Nucleus accumbens (tissue), 56 donors: ENCODE results near the gene ASAP2.
A peak's percentile ranks its signal among the peaks of the same experiment; 100 is the strongest.

Source experiments
- DNase-seq, 56 donors: peaks; one replicate each; lab custom pipeline; 2025; lab: John Stamatoyannopoulos, UW

ASAP2 gene

DNA sequence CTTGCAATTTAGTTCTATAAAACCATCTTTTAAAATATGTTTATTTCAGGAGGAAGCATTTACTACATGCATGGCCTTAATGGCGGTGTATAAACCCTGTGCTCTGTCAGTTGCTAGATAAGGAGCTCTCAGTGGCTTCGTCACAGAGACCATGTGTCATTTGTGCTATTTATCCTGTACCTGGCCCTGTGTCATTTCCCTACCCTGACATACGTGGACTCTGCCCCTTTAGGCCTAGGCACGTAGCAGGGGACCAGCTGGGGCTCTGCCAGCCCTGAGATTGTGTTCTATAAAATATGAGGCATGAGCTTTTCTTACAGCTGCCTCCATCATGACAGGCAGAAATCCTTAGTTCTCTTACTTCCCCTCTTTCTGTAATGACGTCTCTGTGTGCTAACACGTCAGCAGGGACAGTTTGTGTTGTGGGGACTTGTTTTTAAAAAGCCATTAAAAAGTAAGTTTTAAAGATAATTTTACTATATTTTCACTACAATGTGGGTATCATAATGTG is 128.8 kb downstream of the ASAP2 start:
- DNase-seq, result no peak

DNA sequence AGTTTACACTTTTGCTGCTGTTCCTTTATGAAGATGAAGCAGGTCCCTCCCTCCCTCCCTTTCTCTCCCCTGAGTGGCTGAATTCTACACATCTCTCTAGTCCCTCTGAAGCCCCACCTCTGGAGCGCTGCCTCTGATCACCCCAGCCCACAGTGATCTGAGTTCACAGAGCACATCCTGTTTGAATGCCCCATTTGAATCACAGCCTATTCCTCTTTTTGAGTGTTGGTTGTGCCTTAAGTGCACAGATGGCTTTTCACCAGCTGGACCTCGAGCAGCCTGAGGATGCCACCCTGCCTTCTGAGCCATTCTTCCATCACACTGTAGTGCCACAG is 129.6 kb downstream of the ASAP2 start:
- DNase-seq, result no peak

DNA sequence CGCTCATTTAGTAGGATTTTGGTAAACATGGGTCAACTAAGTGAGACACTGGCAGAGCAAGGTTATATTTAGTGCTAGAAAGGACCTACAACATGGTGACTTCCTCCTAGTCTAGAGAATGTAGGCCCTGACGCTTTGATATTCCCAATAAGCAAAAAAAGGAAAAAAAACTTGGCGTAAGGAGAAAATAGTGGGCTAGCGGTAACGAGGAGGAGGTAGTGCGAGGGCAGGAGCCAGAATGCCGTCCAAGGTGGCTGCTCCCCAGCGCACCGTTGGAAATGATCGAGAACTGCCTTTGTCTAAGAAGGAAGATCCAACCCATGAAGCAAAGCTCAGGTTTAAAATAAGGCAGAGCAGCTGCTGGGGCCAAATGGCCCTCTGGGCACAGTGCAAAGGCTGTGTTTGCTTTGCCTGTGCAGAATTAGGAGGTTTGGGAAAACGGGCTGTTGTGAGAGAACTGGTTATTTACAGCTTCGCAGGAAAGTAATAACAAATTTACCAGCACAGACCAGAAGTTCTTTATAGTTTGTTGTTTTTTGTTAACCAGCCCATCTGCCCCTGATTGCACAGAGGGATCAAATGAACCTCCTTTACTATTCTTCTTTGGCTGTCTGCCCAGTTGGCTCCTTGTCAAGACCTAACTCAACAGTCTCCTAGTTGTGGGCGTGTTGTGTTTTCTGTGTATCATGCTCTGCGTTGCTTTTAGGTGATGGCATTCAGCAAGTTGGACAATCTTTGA is 130.1 kb downstream of the ASAP2 start:
- DNase-seq, result peak in 4 of 56 donors; percentile 13 to 49 (median 39)

DNA sequence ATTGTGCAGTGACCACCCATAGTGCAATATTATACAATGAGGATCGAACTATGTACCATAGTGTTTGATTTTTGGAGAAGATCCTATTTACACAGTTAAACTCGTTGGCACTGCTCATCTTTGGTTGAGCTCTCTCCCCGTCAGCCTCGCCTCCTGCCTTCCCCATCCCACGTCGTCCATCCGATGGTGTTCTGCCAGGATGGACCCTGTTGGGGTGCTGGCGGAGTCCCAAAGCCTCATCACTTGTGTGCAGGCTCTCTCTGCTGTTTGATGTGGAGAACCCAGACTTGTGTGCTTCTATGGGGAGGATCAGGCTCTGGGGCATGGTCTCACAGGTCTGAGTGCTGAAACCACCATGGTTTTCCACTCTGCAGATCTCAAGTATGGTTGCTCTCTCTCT is 131.3 kb downstream of the ASAP2 start:
- DNase-seq, result no peak

DNA sequence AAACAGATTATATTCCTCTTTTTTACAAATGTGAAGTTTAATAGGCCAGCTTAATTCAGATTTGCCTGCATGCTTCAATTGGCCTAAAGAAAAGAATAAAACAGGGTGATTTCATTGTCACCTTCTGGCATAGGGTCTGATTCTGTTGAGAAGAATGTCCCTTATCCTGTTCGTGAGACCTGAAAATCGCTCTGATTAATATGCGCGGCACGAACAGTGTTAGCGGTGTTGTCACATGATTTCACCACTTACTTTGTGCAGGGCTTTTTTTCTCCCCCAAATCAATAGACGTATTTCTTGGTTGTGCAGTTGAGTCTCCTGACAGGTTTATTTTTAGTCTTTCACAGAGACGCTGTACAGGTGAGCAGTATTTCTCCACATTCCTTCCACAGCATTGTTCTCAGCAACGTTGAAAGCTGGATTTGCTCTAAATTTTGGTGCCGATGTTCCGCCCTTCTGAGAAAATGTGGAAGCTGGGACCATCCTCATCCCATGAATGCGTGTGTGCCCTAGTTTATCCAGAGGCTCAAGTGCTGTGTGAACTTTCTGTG is 134.8 kb downstream of the ASAP2 start:
- peak in 13 of 56 donors; percentile 14 to 67 (median 34) for DNase-seq

DNA sequence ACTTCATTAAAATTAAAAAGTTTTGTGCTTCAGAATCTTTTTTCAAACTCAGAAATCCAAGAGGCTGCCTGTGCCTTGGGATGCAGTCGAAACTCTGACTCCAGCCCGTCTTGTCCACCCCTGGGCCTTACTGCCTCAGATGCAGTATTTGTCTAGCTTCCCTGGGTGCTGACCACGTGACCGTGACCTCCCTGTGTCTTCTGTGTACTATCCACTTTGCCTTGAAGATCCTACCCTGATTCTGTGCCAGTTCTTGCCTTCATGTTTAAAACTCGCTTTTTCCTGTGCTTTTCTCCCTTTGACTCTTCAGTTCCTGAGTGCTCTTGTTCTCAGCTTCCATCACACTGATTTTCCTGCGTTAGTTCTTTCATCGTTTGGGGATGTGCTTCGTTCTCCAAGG is 136.0 kb downstream of the ASAP2 start:
- no peak for DNase-seq

DNA sequence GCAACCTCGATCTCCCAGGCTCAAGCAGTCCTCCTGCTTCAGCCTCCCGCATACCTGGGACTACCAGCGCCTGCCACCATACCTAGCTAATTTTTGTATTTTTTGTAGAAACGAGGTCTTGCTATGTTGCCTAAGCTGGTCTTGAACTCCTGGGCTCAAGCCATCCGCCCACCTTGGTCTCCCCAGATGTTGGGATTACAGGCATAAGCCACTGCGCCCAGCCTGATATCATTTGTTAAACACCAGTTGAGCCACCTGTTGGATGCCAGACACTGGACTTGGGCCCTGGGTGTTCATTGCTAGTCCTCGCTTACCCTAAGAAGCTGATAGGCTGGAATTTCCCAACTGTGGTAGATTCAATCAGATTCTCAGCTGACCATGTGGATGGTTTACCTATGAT is 136.9 kb downstream of the ASAP2 start:
- no peak for DNase-seq

DNA sequence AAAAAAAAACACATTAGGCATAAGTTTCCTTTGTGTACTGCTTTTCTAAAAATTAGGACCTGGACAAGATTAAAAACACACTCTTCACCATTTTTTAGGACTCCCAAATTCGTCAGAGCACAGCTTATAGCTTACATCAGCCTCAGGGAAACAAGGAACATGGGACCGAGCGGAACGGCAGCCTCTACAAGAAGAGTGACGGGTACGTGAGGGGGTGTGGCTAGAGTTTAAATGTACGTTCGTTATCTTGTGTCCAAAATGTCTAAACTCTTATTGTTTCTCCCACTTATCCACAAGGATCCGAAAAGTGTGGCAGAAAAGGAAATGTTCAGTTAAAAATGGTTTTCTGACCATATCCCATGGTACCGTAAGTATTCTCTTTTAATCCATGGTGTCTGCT is 137.8 kb downstream of the ASAP2 start:
- no peak for DNase-seq

DNA sequence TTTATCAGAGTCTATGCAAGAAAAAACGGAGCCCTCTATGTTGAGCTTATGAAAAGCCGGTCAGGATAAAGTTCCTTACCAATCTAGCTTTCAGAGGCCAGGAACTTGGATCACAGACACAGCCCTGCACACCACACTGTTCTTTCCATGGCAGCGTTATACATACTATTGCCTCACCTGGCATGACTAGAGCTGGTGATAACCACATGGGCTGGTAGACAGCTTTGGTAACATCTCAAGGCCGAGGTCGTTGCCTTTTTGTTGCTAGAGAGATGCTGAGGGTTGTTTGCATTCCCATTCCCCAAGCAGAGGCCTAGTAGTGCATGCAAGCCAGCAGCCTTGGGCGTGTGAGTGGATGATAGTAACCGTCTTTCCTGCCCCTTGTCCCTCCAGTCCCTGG is 138.7 kb downstream of the ASAP2 start:
- no peak for DNase-seq

DNA sequence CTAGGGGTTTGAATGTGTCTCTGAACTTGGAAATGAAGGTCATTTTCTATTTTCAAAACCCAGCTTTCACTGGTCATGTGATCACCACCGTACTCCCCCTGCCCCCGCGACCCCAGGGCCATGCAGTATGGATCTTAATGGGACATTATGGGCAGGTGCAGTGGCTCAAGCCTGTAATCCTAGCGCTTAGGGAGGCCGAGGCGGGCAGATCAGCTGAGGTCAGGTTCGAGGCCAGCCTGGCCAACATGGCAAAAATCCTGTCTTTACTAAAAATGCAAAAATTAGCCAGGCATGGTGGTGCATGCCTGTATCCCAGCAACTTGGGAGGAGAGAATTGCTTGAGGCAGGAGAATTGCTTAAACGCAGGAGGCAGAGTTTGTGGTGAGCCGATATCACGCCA is 139.4 kb downstream of the ASAP2 start:
- DNase-seq, result no peak

DNA sequence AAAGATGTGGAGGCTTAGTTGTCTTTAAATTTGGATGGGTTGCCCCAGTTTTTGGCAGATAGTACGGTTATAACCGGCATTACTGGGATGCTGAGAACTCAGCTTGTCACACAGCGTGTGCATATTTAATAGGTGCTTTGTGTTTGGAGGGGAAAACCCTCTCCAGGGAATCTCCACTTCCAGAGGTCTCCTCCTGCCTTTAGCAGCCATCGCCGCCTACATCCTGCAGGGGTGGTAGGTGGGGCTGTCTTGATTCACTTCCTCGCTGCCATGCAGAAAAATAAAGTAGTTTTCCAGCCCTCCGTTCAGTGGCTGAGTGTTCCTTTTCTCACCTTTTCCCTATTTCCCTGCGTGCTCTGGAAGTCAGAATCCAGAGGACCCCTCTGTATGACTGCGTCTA is 140.3 kb downstream of the ASAP2 start:
- DNase-seq, result peak in 5 of 56 donors; percentile 8 to 33 (median 24)

DNA sequence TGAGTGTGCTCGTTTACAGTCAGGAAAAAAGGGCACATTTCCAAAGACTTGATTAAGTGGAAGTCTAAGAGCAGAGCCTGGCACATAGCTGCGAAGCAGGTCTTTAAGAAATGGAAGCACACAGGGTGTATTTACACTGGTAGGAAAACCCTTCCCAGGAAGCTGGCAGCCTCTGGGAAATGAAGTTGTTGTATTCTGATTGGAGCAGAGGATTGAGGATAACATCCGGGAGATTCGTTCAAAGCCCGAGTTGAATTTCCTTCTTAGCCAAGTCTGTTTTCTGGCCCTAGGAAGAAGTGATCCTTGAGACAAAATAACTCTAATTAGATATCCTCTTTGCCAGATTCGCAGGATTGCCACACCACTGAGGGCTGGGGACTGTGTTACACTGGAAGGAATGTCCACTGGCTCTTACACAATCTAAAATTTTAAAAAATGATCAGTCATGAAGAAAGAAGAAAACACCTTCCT is 140.8 kb downstream of the ASAP2 start:
- peak in 14 of 56 donors; percentile 11 to 70 (median 32) for DNase-seq

DNA sequence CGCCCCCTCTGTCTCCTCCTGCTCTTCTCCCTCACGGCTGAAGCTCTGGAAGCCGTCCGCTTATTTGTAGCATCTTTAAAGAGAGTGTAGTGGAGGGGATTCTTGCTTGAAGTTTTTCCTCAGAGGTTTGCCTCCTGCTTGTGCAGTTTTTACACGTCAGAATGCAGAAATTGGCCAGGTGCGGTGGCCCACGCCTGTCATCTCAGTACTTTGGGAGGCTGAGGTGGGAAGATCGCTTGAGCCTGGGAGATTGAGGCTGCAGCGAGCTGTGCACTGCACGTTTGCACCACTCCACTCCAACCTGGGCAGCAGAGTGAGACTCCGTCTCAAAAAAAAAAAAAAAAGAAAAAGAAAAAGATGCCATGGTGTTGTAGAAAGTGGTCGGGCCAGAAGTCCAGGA is 147.7 kb downstream of the ASAP2 start:
- no peak for DNase-seq

DNA sequence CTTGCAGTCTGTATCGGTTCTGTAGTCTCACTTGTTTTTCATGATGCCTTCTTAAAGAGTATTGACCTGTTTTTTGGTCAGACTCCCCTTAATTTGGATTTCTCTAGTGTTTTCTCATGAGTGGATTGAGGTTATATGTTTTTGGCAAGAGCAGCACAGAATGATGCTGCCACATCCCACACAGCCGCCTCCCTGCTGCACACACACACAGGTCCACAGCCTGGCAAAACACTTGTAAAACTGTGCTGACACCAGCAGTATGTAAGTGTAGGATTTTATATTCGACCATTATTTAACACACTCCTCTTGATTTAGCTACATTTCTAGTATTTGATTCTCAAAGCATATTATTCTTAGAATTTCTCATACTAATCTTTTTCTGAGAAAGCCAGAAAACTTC is 148.7 kb downstream of the ASAP2 start:
- DNase-seq, result peak in 2 of 56 donors; percentile 8 to 19

DNA sequence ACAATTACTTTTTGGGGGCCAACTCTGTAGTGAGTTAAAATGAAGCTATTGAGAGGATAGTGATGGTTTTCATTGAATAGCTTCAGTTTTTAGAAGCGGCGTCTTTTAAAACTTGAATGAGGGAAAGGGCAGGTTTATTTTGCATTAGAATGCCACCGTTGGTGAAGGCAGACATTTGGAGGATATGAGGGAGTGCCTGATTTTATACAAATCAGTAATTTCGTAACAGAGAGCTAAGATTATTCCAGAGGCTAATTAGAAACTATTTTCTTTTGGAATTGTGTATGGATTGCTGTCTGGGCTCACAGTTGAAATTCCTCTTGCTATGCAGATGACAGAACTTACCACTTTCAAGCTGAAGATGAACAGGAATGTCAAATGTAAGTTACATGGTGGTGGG is 149.1 kb downstream of the ASAP2 start:
- no peak for DNase-seq

DNA sequence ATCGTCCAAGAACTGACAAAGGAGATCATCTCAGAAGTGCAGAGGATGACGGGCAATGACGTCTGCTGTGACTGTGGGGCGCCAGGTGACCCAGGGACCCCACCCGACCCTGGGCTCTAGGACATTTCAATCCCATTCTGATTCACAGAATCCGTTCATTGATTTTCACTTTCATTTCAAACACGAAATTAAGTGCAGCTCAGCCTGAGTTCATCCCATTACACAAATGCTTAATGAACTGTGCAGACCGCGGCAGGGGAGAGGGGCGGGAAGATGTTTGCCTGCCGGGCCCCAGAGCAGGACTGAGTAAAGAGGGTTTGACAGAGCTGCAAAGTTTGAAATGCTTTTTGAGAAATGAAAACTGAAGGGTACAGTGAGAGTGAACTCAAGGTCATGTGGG is 149.6 kb downstream of the ASAP2 start:
- no peak for DNase-seq

DNA sequence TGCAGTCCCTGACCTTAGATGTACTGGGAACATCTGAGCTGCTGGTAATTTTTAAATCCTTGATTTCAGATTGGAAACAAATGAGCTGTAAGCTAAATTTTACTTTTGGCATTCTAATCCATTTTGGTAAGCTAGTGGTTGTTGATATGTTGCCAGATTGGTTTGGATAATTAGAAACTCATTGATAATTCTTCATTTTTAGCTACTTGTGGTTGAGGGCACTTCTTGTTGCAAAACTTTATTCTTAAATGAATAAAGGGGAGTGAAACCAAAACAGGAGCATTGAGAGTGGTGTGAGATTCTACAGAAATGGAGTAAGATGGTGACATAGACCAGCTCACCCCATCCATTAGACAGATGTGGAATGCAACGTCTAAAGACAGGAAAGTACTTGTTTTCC is 152.2 kb downstream of the ASAP2 start:
- DNase-seq, result no peak

DNA sequence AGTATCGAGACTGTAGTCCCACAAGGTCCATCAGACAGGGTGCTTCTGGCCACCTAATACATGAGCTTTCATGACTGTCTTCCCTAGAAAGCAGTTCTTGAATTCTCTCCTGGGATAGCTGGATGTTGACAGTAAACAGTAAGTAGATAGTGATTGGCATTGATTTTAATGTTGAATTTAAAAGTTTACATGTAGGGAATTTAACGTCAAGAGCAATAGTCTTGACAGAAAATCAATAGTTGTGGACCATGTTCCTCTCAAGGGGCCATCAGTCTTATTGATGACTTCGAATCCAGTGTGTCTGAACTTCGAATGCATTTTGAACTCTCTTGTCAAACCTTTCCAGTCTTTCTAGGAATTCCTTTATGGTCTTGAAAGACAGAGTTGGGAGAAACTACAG is 152.9 kb downstream of the ASAP2 start:
- DNase-seq, result no peak

DNA sequence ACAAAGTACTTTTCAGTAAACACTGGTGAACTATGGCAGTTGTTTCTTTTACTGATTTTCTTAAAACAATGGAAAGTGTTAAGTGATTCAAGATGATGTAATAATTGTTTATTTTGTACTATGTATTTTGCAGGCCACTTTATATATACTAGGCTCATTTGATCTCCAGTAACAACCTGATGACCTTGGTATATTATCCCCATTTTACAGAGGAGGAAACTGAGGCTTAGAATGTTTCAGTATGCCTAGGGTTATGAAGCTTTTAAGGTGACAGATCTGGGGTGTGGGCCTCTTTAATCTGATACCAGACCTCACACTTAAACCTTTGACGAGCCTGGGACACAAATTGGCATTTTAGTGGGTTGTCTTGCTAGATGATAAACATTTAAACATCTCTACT is 153.5 kb downstream of the ASAP2 start:
- DNase-seq, result no peak

DNA sequence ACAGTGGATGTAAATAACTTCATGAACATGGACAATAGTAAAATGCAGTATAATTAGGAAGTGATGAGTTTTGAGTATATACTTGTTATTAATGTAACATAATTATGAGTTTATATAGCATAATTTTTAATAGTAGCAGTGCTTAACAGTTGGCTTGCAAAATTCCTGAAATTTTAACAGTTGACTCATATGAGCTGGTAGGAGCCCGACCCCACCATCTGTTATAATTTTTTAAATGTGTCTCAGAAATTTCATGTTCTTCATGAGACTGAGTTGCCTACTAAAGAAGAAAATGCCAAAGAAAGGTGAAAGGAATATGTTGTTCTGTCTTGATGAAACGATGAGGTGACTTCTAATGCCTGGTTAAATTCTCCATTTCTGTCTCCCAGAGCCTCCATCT is 154.1 kb downstream of the ASAP2 start:
- DNase-seq, result no peak

DNA sequence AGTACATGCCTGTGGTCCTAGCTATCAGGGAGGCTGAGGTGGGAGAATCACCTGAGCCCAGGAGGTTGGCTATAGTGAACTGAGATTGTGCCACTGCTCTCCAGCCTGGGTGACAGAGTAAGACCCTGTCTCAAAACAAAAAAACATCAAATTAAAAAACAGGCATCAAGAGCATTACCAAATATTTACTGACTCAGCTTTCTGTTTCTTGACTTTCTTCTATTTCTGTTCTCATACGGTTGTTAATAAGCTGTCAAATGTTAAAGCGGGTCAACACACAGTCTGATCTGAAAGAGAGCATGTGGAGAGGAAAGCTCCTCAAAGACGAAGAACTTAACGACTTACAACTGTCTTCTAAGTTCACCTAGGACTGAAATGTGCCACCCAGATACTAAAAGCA is 157.8 kb downstream of the ASAP2 start:
- no peak for DNase-seq

DNA sequence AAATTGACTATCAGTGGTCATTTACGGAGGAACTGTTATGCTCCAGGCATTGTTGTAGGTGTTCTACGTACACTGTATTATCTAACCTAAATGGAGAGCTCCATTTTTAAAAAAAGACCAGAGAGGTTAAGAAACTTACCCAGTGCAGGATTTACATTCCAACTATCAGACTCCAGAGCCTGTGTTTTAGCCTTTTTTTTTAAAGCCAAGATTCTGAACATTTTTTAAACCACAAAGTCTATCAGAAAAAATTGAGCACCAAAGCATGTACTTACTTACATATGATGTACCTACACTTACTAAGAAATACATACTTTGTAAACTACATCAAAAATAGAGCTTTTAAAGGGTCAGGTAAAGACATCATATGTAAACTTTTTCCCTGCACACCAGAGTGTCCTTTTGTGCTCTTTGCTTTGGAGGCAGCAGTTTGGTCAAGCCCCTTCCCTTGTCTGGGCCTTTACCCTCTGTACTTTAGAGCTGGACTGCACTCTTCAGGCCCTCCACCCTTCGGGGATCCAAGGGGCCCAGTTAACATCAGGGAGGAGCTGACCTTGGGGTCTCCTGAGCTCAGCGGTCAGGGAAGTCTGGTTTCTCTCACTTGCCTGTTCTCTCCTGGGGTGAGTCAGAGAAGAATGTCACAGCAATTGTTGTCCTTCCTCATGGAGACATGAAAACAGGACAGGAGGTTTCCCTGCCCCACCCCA is 158.3 kb downstream of the ASAP2 start:
- no peak for DNase-seq
